ENCODE data around the gene RIN1.

Gene RIN1

GRCh38 chr11:66282468-66283455, 53.5 kb downstream of the RIN1 start:
- peak; percentile 100 for DNase-seq (ENCODE audit: low read depth)

Data from activated gamma-delta T cell treated with anti-CD3 and anti-CD28 coated beads, Interleukin-2, amount 50 U/mL, for 16 hours (primary cell).